Lung (tissue), 12 donors: ENCODE data around the gene HOXB2. TPM values are rescaled to one million over a fixed set of nuclear protein-coding genes. Genes with fewer than 3 reads are reported as not detected.

Experiments
- ATAC-seq: fragments of 200-7000 bp; cut with Tn5 transposase; one replicate; pipeline ENCODE4 v1.9.1; 2020; ENCODE audit warnings: moderate number of reproducible peaks; ENCODE audit not compliant: insufficient read depth, low FRiP score
- DNase-seq, 3 donors: peaks; one replicate each; pipeline ENCODE4 v3.0.0-alpha.2; 2013 to 2017
- H3K27ac ChIP-seq, 2 donors: one replicate each; pipeline ENCODE4 v1.5.1; 2013; ENCODE audit warnings: mild to moderate bottlenecking in 2 of 2, moderate library complexity in 2 of 2, control low read depth in 1 of 2, inconsistent platforms in 1 of 2, low read depth in 1 of 2, low read length in 1 of 2
- H3K27me3 ChIP-seq, 3 donors: one replicate each; pipeline ENCODE4 v1.5.1; 2013; ENCODE audit warnings: low read length in 2 of 3; ENCODE audit not compliant: control insufficient read depth in 3 of 3, insufficient read depth in 3 of 3
- H3K36me3 ChIP-seq, 4 donors: one replicate each; pipeline ENCODE4 v1.5.1; 2013; ENCODE audit warnings: low read length in 4 of 4, mild to moderate bottlenecking in 1 of 4, moderate library complexity in 1 of 4; ENCODE audit not compliant: control insufficient read depth in 4 of 4, insufficient read depth in 4 of 4
- H3K4me1 ChIP-seq, 5 donors: one replicate each; pipeline ENCODE4 v1.5.1; 2013; ENCODE audit warnings: low read length in 5 of 5, mild to moderate bottlenecking in 2 of 5, moderate library complexity in 1 of 5; ENCODE audit not compliant: control insufficient read depth in 5 of 5, insufficient read depth in 5 of 5
- H3K4me3 ChIP-seq: one replicate; pipeline ENCODE4 v1.5.1; 2013; ENCODE audit warnings: mild to moderate bottlenecking, control low read depth, moderate library complexity
- H3K9ac ChIP-seq, 2 donors: one replicate each; pipeline ENCODE4 v1.5.1; 2013; ENCODE audit warnings: low read length in 2 of 2, control low read depth in 1 of 2; ENCODE audit not compliant: insufficient read depth in 1 of 2
- H3K9me3 ChIP-seq, 4 donors: one replicate each; pipeline ENCODE4 v1.5.1; 2013; ENCODE audit warnings: low read length in 3 of 4, mild to moderate bottlenecking in 1 of 4, moderate library complexity in 1 of 4; ENCODE audit not compliant: control insufficient read depth in 4 of 4, insufficient read depth in 3 of 4
- WGBS, 2 donors: extraction: QIAGEN DNeasy Blood & Tissue Kit; methylation state at CpG; one replicate each; pipeline ENCODE4 v1.1.7; 2013; 5-methylcytosine and 5-hydroxymethylcytosine counted together
- polyA plus RNA-seq, 2 donors: library from polyadenylated mRNA; stranded (reverse); fragments of 200-250 nt; gene quantifications; one replicate each; pipeline ENCODE4 v1.2.1, GENCODE V29; 2013
- total RNA-seq, 2 donors: library from RNA; depleted of rRNA in 1 of 2; stranded (reverse); fragments of >200 nt in 1 of 2; gene quantifications; one replicate each; pipeline ENCODE4 v1.2.1, GENCODE V29; 2014 to 2021
- TF ChIP-seq, protein P1 (sequence below): IDR thresholded peaks from 2 replicates; pipeline ENCODE4 v1.5.1; 2012; ENCODE audit warnings: mild to moderate bottlenecking; ENCODE audit errors: control extremely low read depth, extremely low read depth
- donor health status: control.
- donor health status: control.
- donor health status: Bipolar disorder and iron deficiency.
- donor health status: healthy.
- donor health status: DM: yes; HTN: yes; CAD: no.

HOXB2 gene
- total and polyA plus RNA-seq, 4 donors, result 4.1 to 13.9 (median 7.3) TPM

DNA sequence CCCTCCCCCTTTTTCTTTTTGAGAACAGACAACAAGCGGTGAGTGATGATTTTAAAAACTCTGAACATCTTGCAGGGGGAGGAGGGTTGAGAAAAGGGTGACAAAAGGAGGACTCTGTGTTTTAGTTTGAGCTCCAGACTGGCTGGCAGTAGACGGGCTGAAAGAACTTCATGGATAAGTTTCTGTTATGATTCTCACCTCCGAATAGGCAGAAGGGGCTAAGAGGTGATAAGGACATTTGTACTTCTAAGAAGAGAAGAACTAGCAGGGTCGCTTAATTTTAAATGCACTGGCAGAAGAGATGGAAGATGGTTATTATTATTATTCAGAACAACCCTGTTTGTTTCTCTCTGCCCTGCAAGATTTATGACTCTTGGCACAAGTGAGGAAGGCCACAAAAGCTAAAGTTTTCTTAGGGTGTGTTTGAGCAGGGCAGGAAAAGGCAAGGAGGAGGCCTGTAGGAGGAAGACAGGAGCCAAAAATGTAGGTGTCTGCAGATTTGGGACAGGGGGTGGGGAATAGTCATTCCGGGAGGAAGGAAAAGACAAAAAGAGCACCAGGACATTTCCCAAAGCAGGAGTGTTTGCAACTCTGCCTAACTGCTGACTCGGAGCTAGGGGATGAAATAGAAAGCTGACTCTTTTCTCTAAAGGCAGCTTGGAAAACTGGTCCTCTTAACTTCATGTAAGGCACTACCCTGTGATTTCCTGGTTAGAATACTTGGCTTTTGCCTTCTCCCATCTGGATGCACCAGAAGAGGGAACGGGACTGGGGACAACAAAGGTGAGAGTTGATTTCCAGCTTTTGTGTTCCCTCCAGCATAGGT is 11.9 kb upstream of the HOXB2 start:
- Histone ChIP-seq H3K36me3 (peaks cover 0 to 21% (median 4%) of the 10 kb centered on the region in 4 donors), H3K27ac (peak overlapping the region in 1 of 2 donors; percentile 5), H3K27me3 (peaks cover 0 to 56% (median 2%) of the 10 kb centered on the region in 3 donors), H3K9me3 (peaks cover 0 to 3% (median 0%) of the 10 kb centered on the region in 4 donors), H3K4me3 (no peak overlapping the region), H3K9ac (peak overlapping the region in 1 of 2 donors; percentile 95), H3K4me1 (peaks cover 0 to 86% (median 4%) of the 10 kb centered on the region in 5 donors)
- peak; percentile 67 to 89 (median 88) for DNase-seq
- no peak for ATAC-seq
- TF ChIP-seq, protein P1, sequence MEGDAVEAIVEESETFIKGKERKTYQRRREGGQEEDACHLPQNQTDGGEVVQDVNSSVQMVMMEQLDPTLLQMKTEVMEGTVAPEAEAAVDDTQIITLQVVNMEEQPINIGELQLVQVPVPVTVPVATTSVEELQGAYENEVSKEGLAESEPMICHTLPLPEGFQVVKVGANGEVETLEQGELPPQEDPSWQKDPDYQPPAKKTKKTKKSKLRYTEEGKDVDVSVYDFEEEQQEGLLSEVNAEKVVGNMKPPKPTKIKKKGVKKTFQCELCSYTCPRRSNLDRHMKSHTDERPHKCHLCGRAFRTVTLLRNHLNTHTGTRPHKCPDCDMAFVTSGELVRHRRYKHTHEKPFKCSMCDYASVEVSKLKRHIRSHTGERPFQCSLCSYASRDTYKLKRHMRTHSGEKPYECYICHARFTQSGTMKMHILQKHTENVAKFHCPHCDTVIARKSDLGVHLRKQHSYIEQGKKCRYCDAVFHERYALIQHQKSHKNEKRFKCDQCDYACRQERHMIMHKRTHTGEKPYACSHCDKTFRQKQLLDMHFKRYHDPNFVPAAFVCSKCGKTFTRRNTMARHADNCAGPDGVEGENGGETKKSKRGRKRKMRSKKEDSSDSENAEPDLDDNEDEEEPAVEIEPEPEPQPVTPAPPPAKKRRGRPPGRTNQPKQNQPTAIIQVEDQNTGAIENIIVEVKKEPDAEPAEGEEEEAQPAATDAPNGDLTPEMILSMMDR, result no peak
- 44 to 64% methylated on average over 7 of the region's 7 CpGs for WGBS, 2 donors

DNA sequence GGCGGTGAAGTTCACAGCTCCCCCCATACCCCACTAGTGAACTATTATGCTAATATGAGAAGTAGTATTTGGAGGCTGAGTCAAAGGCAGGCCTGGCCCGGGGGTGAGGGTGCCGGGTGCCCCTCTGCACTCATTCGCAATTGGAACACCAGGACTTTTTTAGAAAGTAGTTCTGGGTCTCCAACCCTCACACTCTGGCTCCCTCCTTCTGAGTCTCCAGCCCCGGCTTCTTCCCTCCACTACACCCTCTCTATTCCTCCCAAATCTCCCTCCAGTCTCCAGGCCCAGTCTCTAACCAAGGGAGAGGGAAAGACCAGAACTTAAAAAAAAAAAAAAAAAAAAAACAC is 11.3 kb upstream of the HOXB2 start:
- no peak overlapping the region for H3K27ac ChIP-seq
- peaks cover 0 to 85% (median 3%) of the 10 kb centered on the region in 5 donors for H3K4me1 ChIP-seq
- DNase-seq (no peak), ATAC-seq (no peak)
- H3K9me3 ChIP-seq, result peaks cover 0 to 3% (median 0%) of the 10 kb centered on the region in 4 donors
- peaks cover 0 to 17% (median 2%) of the 10 kb centered on the region in 4 donors for H3K36me3 ChIP-seq
- peak overlapping the region in 1 of 2 donors; percentile 95 for H3K9ac ChIP-seq
- H3K27me3 ChIP-seq, result peaks cover 0 to 54% (median 2%) of the 10 kb centered on the region in 3 donors
- 55 to 64% methylated on average over 5 of the region's 5 CpGs for WGBS, 2 donors
- TF ChIP-seq, protein P1, result no peak
- no peak overlapping the region for H3K4me3 ChIP-seq

DNA sequence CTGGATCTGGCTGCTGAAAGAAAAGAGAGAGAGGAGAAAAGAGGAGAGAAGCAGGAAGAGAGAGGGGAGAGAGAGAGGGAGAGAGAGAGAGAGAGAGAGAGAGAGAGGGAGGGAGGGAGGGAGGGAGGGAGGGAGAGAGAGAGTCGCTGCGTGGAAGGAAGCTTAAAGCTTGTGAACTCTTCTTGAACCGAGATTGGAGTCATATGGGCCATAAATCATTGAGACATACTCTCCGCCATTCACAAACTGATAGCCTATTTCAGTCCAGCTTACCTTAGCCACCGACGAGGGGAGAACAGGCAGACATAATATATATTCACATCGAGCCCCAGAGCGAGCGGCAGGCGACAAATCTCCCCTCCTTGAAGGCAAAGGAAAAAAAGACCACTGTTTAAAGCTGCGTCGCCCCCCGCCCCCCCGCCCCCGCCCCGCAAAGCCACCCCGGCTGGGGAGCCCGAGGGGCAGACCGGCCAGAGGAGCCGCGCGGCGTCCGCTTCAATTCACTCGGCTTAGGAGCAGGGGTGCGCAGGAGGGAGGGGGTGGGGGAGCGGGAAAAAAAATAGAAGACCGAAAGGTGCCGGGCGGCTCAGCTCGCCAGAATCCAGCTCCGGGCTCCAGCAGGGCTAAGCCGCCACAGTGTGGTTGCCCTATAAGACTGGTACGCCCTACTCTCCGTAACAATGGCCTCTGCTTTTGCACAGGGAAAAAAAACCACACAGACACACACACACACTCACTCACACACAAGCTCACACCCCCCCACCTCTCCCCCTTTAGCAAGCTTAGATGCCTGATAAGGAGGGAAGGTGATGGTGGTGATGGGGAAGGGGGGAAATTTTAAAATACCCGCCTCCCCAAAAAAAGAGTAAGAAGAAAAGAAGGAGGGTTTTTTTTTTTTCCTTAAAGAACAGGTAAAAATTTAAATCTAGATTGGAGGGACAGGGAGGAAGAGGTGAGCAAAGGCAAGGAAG is 10.6 kb upstream of the HOXB2 start:
- peaks cover 0 to 82% (median 3%) of the 10 kb centered on the region in 5 donors for H3K4me1 ChIP-seq
- WGBS, 2 donors, result 8% methylated on average over 35 to 36 of the region's 36 CpGs
- peak; percentile 73 to 97 (median 94) for DNase-seq

More for the DNA sequence above, 10.6 kb upstream of the HOXB2 start:
- Histone ChIP-seq H3K27ac (peak overlapping the region in 1 of 2 donors; percentile 32), H3K27me3 (peaks cover 0 to 53% (median 2%) of the 10 kb centered on the region in 3 donors), H3K4me3 (no peak overlapping the region), H3K36me3 (peaks cover 0 to 18% (median 2%) of the 10 kb centered on the region in 4 donors), H3K9ac (peak overlapping the region in 1 of 2 donors; percentile 96), H3K9me3 (peaks cover 0 to 3% (median 0%) of the 10 kb centered on the region in 4 donors)
- no peak for ATAC-seq
- TF ChIP-seq, protein P1, result no peak
